ENCODE measurements around the gene FAM13C. TPM values are rescaled to one million over a fixed set of nuclear protein-coding genes. Genes with fewer than 3 reads are reported as not detected.
"Not testable (repeated sequence)": the region's sequence is repeated elsewhere in the genome, so short reads cannot be mapped to it uniquely, and the experiment has no call there.

FAM13C gene
- 10 to 100 TPM in 2 of 3 donors, 1 to 10 TPM in 1; 6.9 to 17.8 (median 13.9) TPM for total RNA-seq

DNA sequence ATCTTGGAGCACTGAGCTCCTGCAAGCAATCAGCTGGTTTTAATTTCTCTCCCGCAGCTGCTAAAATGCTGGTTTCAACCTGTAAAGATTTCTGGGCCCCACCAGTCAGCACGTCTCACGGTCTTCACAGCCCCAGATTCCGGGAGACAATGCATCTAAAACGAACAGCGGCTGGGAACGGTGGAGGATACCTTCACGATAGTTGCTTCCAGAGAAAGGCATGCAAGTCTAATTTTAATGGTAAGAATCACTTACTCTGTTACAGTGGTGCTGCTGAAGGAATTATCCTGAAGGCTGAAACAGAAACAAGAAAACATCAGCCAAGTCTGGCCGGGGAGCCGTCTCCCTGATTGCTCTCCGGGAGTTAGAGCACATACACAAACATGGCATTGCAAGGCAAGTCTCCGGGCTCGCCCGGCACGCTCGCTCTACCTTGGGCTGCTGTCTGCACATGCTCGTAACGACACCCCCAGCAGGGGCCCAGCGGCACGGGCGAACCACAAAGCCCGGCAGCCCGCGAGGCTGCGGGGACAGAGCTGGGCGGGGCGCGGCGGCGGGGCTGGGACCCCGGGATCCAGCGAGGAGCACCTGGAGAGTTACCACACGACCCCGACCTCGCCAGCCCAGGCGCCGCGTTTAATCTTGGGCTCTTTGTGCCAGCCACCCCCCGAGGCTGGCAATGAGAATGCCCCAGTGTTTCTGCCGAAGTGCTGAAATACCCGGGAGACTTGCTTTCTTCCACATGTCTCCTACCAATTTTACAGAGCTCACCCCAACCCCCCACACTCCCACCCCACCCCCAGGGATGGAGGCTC, at the start of gene FAM13C:
FAM13C (minus strand) TSS at position 406 of the 815 bp plus-strand sequence; CDS start at position 317, 89 bp downstream.
- Histone ChIP-seq H3K4me1 (no peaks in the 10 kb centered on the region), H3K27me3 (no peaks in the 10 kb centered on the region), H3K4me3 (peak within 1 kb of the TSS; percentile 60 to 75 (median 62)), H3K9me3 (no peaks in the 10 kb centered on the region), H3K27ac (peak within 1 kb of the TSS; percentile 77 to 84), H3K36me3 (no peaks in the 10 kb centered on the region)
- DNase-seq (ENCODE audit: low spot score in 2 of 2) = peak; percentile 49 to 68
- intact Hi-C loops (cut with DNase I; ENCODE audit: low total_unique reads) = no loop called here
- no peak for TF ChIP-seq POLR2AphosphoS5 (IDR thresholded peaks at IDR 0.05)
- TF ChIP-seq, protein P1, sequence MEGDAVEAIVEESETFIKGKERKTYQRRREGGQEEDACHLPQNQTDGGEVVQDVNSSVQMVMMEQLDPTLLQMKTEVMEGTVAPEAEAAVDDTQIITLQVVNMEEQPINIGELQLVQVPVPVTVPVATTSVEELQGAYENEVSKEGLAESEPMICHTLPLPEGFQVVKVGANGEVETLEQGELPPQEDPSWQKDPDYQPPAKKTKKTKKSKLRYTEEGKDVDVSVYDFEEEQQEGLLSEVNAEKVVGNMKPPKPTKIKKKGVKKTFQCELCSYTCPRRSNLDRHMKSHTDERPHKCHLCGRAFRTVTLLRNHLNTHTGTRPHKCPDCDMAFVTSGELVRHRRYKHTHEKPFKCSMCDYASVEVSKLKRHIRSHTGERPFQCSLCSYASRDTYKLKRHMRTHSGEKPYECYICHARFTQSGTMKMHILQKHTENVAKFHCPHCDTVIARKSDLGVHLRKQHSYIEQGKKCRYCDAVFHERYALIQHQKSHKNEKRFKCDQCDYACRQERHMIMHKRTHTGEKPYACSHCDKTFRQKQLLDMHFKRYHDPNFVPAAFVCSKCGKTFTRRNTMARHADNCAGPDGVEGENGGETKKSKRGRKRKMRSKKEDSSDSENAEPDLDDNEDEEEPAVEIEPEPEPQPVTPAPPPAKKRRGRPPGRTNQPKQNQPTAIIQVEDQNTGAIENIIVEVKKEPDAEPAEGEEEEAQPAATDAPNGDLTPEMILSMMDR (IDR thresholded peaks at IDR 0.05) = no peak
- no peak for TF ChIP-seq POLR2A (IDR thresholded peaks at IDR 0.05)

DNA sequence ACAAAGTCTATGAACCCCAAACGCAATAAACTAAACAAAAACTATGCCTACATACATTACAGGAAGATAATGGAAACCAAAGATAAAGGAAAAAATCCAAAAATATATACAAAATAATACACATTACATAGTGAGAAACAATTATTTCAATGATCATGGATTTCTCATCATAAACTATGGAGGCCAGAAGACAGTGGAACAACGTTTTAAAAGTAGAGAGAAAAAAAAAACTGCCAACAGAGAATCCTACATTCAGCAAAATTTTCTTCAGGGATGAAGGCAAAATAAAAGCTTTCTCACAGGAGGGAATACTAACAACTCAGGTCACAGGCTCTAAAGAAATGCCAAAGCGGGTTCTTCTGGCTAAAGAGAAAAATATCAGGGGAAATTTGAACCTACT, 42.9 kb upstream of the FAM13C start:
- Histone ChIP-seq H3K36me3 (no peaks in the 10 kb centered on the region), H3K4me1 (no peaks in the 10 kb centered on the region), H3K4me3 (no peak overlapping the region), H3K27ac (no peak overlapping the region), H3K27me3 (no peaks in the 10 kb centered on the region), H3K9me3 (peaks cover 0 to 16% of the 10 kb centered on the region in 2 donors)
- TF ChIP-seq POLR2AphosphoS5 (IDR thresholded peaks at IDR 0.05) (no peak), POLR2A (IDR thresholded peaks at IDR 0.05) (no peak)
- TF ChIP-seq, protein P1 (IDR thresholded peaks at IDR 0.05) = no peak
- intact Hi-C loops (cut with DNase I; ENCODE audit: low total_unique reads) = no loop called here
- no peak for DNase-seq (ENCODE audit: low spot score in 2 of 2)

DNA sequence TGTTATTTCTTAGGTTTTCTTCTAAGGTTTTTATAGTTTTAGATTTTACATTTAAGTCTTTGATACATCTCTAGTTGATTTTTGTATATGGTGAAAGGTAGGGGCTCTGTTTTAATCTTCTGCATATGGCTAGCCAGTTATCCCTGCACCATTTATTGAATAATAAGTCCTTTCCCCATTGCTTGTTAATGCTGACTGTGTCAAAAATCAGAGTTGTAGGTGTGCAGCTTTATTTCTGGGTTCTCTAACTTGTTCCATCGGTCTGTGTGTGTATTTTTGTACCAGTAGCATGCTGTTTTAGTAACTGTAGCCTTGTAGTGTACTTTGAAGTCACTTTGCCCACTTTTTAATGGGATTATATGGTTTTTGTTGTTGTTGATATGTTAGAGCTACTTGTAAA, 37.9 kb upstream of the FAM13C start:
- Histone ChIP-seq H3K27me3 (no peaks in the 10 kb centered on the region), H3K4me3 (no peak overlapping the region), H3K27ac (no peak overlapping the region), H3K9me3 (peaks cover 0 to 21% of the 10 kb centered on the region in 2 donors), H3K36me3 (no peaks in the 10 kb centered on the region), H3K4me1 (no peaks in the 10 kb centered on the region)
- TF ChIP-seq POLR2A (IDR thresholded peaks at IDR 0.05) (no peak), POLR2AphosphoS5 (IDR thresholded peaks at IDR 0.05) (no peak)
- TF ChIP-seq, protein P1 (IDR thresholded peaks at IDR 0.05) = no peak
- intact Hi-C loops (cut with DNase I; ENCODE audit: low total_unique reads) = no loop called here
- DNase-seq (ENCODE audit: low spot score in 2 of 2) = no peak

DNA sequence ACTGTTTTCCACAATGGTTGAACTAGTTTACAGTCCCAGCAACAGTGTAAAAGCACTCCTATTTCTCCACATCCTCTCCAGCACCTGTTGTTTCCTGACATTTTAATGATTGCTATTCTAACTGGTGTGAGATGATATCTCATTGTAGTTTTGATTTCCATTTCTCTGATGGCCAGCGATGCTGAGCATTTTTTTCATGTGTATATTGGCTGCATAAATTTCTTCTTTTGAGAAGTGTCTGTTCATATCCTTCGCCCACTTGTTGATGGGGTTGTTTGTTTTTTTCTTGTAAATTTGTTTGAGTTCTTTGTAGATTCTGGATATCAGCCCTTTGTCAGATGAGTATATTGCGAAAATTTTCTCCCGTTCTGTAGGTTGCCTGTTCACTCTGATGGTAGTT, 37.0 kb upstream of the FAM13C start:
- peaks cover 0 to 21% of the 10 kb centered on the region in 2 donors for H3K9me3 ChIP-seq
- DNase-seq (ENCODE audit: low spot score in 2 of 2); H3K4me1 ChIP-seq; H3K27ac ChIP-seq; H3K36me3 ChIP-seq; H3K4me3 ChIP-seq; H3K27me3 ChIP-seq; intact Hi-C loops (cut with DNase I; ENCODE audit: low total_unique reads): not testable (repeated sequence)

DNA sequence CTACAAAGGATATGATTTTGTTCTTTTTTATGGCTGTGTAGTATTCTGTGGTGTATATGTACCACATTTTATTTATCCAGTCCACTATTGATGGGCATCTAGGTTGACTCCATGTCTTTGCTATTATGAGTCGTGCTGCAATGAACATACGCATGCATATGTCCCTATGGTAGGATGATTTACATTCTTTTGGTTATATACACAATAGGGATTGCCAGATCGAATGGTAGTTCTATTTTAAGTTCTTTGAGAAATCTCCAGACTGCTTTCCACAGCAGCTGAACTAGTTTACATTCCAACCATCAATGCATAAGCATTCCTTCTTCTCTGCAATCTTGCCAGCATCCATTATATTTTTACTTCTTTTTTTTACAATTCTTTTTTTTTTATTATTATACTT, 35.6 kb upstream of the FAM13C start:
- no peaks in the 10 kb centered on the region for H3K27me3 ChIP-seq
- H3K4me1 ChIP-seq = no peaks in the 10 kb centered on the region
- peaks cover 0 to 21% of the 10 kb centered on the region in 2 donors for H3K9me3 ChIP-seq
- intact Hi-C loops (cut with DNase I; ENCODE audit: low total_unique reads) = no loop called here
- H3K27ac ChIP-seq = no peak overlapping the region
- DNase-seq (ENCODE audit: low spot score in 2 of 2) = no peak
- no peaks in the 10 kb centered on the region for H3K36me3 ChIP-seq
- TF ChIP-seq, protein P1 (IDR thresholded peaks at IDR 0.05) = no peak
- TF ChIP-seq POLR2AphosphoS5 (IDR thresholded peaks at IDR 0.05) (no peak), POLR2A (IDR thresholded peaks at IDR 0.05) (no peak)
- H3K4me3 ChIP-seq = no peak overlapping the region
